PC-9 (cell line): ENCODE data around the gene ZP1. TPM values are rescaled to one million over a fixed set of nuclear protein-coding genes. Genes with fewer than 3 reads are reported as not detected.

Source experiments
- BruUV-seq: library from RNA; stranded (reverse); fragments of 400-500 nt; replicated peaks from 2 replicates; lab custom pipeline; 2021; lab: Mats Ljungman, UMichigan
- CTCF ChIA-PET: fragments of 300-600 bp; sonication (Branson Sonifier 250); formaldehyde crosslinking; loops from one replicate; lab custom pipeline; 2022; ENCODE audit warnings: antibody characterized with exemption; lab: Charles Lee
- POLR2A ChIA-PET: fragments of 300-600 bp; sonication (Branson Sonifier 250); formaldehyde crosslinking; loops from one replicate; lab custom pipeline; 2022; ENCODE audit warnings: antibody characterized with exemption; ENCODE audit not compliant: unreplicated experiment; lab: Charles Lee
- DNase-seq, 2 experiments: peaks; one replicate each; pipeline versions ENCODE4 v3.0.0 to v3.0.0-alpha.2; 2015 to 2022; ENCODE audit warnings: mixed read lengths in 1 of 2
- H2AFZ ChIP-seq: fragments of 200-600 bp; sonication (generic); 2 replicates; pipeline ENCODE4 v1.8.1; 2017; ENCODE audit warnings: antibody characterized with exemption
- H3F3A ChIP-seq: fragments of 200-600 bp; sonication (generic); 2 replicates; pipeline ENCODE4 v1.8.1; 2017; ENCODE audit warnings: antibody characterized with exemption, mild to moderate bottlenecking, low read depth; ENCODE audit not compliant: insufficient read depth
- H3K27ac ChIP-seq: fragments of 200-600 bp; sonication (generic); 2 replicates; pipeline ENCODE4 v1.6.1; 2016; ENCODE audit warnings: mixed run types
- H3K27me3 ChIP-seq: fragments of 200-600 bp; sonication (generic); 2 replicates; pipeline ENCODE4 v1.6.1; 2016; ENCODE audit warnings: low read depth, mixed run types; ENCODE audit not compliant: insufficient read depth
- H3K36me3 ChIP-seq: fragments of 200-600 bp; sonication (generic); 2 replicates; pipeline ENCODE4 v1.6.1; 2016; ENCODE audit warnings: low read depth, mixed run types
- H3K4me1 ChIP-seq: fragments of 200-600 bp; sonication (generic); replicated peaks from 2 replicates; pipeline ENCODE4 v1.6.1; 2016; ENCODE audit warnings: mixed run types; ENCODE audit not compliant: insufficient read depth
- H3K4me2 ChIP-seq: fragments of 200-600 bp; sonication (generic); 2 replicates; pipeline ENCODE4 v1.6.1; 2017; ENCODE audit warnings: mixed run types
- H3K4me3 ChIP-seq: fragments of 200-600 bp; sonication (generic); 2 replicates; pipeline ENCODE4 v1.6.1; 2016; ENCODE audit warnings: mixed run types
- H3K79me2 ChIP-seq: fragments of 200-600 bp; sonication (generic); 2 replicates; pipeline ENCODE4 v1.6.1; 2017; ENCODE audit warnings: low read depth, mixed run types
- H3K9me2 ChIP-seq: fragments of 200-600 bp; sonication (generic); 2 replicates; pipeline ENCODE4 v1.8.1; 2017; ENCODE audit warnings: mild to moderate bottlenecking; ENCODE audit not compliant: insufficient read depth
- H3K9me3 ChIP-seq: fragments of 200-600 bp; sonication (generic); 2 replicates; pipeline ENCODE4 v1.8.1; 2016; ENCODE audit warnings: low read depth; ENCODE audit not compliant: insufficient read depth
- H4K20me1 ChIP-seq: fragments of 200-600 bp; sonication (generic); 2 replicates; pipeline ENCODE4 v1.8.1; 2017; ENCODE audit not compliant: insufficient read depth
- CTCF ChIP-seq: fragments of 200-600 bp; sonication (generic); conservative IDR thresholded peaks from 2 replicates; pipeline ENCODE4 v1.6.1; 2017; ENCODE audit warnings: mixed run types, antibody characterized with exemption, mild to moderate bottlenecking, moderate library complexity
- EZH2 ChIP-seq: fragments of 200-600 bp; sonication (generic); IDR thresholded peaks from 2 replicates; pipeline ENCODE4 v1.8.0; 2017; ENCODE audit warnings: antibody characterized with exemption, low read depth
- intact Hi-C: fragments of 100-400 bp; cut with micrococcal nuclease; formaldehyde crosslinking; loops from one replicate; pipeline ENCODE4 v1.10.0; 2022; ENCODE audit not compliant: unreplicated experiment
- total RNA-seq: library from RNA; stranded (reverse); gene quantifications from 2 replicates; pipeline ENCODE4 v1.2.3, GENCODE V29; 2021

Gene ZP1
- total RNA-seq, 1 experiment from 2014 or later, result not detected

- Histone ChIP-seq H2AFZ (no peak overlapping the region), H3F3A (peaks cover 26% of the 10 kb centered on the region), H3K9me2 (no peaks in the 10 kb centered on the region), H4K20me1 (peaks cover 6% of the 10 kb centered on the region; the same call in 1 of the 2 replicates), H3K4me2 (no peak overlapping the region), H3K79me2 (peaks cover 6% of the 10 kb centered on the region), H3K36me3 (peaks cover 54% of the 10 kb centered on the region), H3K9me3 (no peaks in the 10 kb centered on the region), H3K27ac (no peak overlapping the region), H3K4me3 (no peak overlapping the region), H3K4me1 (no peaks in the 10 kb centered on the region), H3K27me3 (no peaks in the 10 kb centered on the region)
- ChIA-PET POLR2A (no interaction called here), CTCF (no interaction called here)
- no peak for DNase-seq
- no TSS peak for BruUV-seq
- TF ChIP-seq EZH2 (no peak), CTCF (no peak)
- intact Hi-C loops, result loop anchor here (5.0 kb wide), 1 partner anchor 275 kb away; no protein-coding TSS in a partner anchor
Observed at GRCh38 chr11:60897496-60897895, 30.2 kb downstream of the ZP1 start.

GRCh38 chr11:60899046-60899936 is 31.9 kb downstream of the ZP1 start:
- no peak overlapping the region for H2AFZ ChIP-seq
- intact Hi-C loops, result loop anchor here (1.0 to 5.0 kb wide), 4 partner anchors 68 to 273 kb away; no protein-coding TSS in a partner anchor
- peaks cover 24% of the 10 kb centered on the region for H3K79me2 ChIP-seq
- H3K36me3 ChIP-seq, result peaks cover 57% of the 10 kb centered on the region
- H3K4me2 ChIP-seq, result no peak overlapping the region
- TF ChIP-seq EZH2, result no peak
- TF ChIP-seq CTCF, result peak; percentile 98
- H3K9me2 ChIP-seq, result no peaks in the 10 kb centered on the region
- ChIA-PET CTCF (interaction anchor here (0.6 to 1.3 kb wide), 11 partner anchors 10 to 70 kb away, joined by 3 to 14 read pairs (median 4); partner anchors contain the start of genes TMEM109 and ZP1), POLR2A (interaction anchor here (0.6 kb wide), 1 partner anchor 44 kb away, joined by 5 read pairs; no protein-coding TSS in a partner anchor)
- H4K20me1 ChIP-seq, result peaks cover 24% of the 10 kb centered on the region
- H3K4me1 ChIP-seq, result peaks cover 5% of the 10 kb centered on the region
- H3K27ac ChIP-seq, result peak overlapping the region; percentile 12; the same call in 1 of the 2 replicates
- H3K4me3 ChIP-seq, result no peak overlapping the region
- H3K9me3 ChIP-seq, result no peaks in the 10 kb centered on the region
- BruUV-seq, result no TSS peak
- peaks cover 29% of the 10 kb centered on the region for H3F3A ChIP-seq
- DNase-seq, result peak; percentile 53 to 61
- H3K27me3 ChIP-seq, result no peaks in the 10 kb centered on the region

DNA sequence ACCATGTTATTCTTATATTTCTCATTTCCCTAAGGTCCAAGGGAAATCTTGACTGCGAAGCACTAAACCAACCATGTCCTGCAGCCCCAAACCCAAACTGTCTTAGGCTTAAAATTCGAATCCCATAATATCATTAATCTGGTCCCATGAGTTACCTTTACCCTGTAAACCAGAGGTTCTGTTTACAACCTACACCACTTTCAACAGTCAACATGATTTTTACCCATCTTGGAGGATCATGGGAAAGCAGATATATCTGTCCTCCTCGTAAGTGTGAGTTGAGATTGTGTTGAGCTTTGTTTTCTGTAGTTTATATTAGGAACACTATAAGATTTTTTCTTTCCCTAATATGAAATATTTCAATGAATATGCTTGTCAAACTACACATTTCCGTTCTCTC is 32.6 kb downstream of the ZP1 start:
- Histone ChIP-seq H2AFZ (no peak overlapping the region), H3K9me2 (no peaks in the 10 kb centered on the region), H3F3A (peaks cover 29% of the 10 kb centered on the region), H3K79me2 (peaks cover 31% of the 10 kb centered on the region), H3K4me1 (peaks cover 12% of the 10 kb centered on the region), H3K27me3 (no peaks in the 10 kb centered on the region), H3K4me3 (no peak overlapping the region), H4K20me1 (peaks cover 31% of the 10 kb centered on the region), H3K4me2 (no peak overlapping the region), H3K9me3 (no peaks in the 10 kb centered on the region), H3K27ac (no peak overlapping the region), H3K36me3 (peaks cover 57% of the 10 kb centered on the region)
- CTCF ChIA-PET, result interaction anchor here (0.6 to 1.3 kb wide), 11 partner anchors 11 to 70 kb away, joined by 3 to 14 read pairs (median 4); partner anchors contain the start of genes TMEM109 and ZP1
- intact Hi-C loops, result loop anchor here (1.0 to 5.0 kb wide), 4 partner anchors 69 to 272 kb away; no protein-coding TSS in a partner anchor
- DNase-seq, result no peak
- TF ChIP-seq EZH2, result no peak
- TF ChIP-seq CTCF, result no peak
- no TSS peak for BruUV-seq
- POLR2A ChIA-PET, result interaction anchor here (0.6 kb wide), 1 partner anchor 43 kb away, joined by 5 read pairs; no protein-coding TSS in a partner anchor
